Esophagus squamous epithelium (tissue), 5 donors: ENCODE measurements around the gene KIF1A. TPM values are rescaled to one million over a fixed set of nuclear protein-coding genes. Genes with fewer than 3 reads are reported as not detected.

Experiments used
- DNase-seq: peaks from one replicate; lab custom pipeline; 2025; lab: John Stamatoyannopoulos, UW
- H3K27ac ChIP-seq, 4 donors: fragments of 200-600 bp; sonication (generic); one replicate each; pipeline ENCODE4 v1.5.1; 2016 to 2019; ENCODE audit warnings: mild to moderate bottlenecking in 1 of 4
- H3K27me3 ChIP-seq, 4 donors: fragments of 200-600 bp; sonication (generic); 1 replicate in 3 of 4; 2 replicates in 1 of 4; pipeline versions ENCODE4 v1.5.1 to v1.6.0; 2017 to 2021; ENCODE audit warnings: antibody characterized with exemption in 1 of 4
- H3K36me3 ChIP-seq, 3 donors: fragments of 200-600 bp; sonication (generic); one replicate each; pipeline ENCODE4 v1.5.1; 2016 to 2019
- H3K4me1 ChIP-seq, 3 donors: fragments of 200-600 bp; sonication (generic); one replicate each; pipeline ENCODE4 v1.5.1; 2017 to 2019
- H3K4me3 ChIP-seq, 4 donors: fragments of 200-600 bp; sonication (generic); 1 replicate in 3 of 4; 2 replicates in 1 of 4; pipeline ENCODE4 v1.5.1; 2016 to 2019; ENCODE audit warnings: mild to moderate bottlenecking in 2 of 4, moderate library complexity in 1 of 4
- H3K9me3 ChIP-seq, 3 donors: fragments of 200-600 bp; sonication (generic); one replicate each; pipeline ENCODE4 v1.5.1; 2016 to 2019
- POLR2A ChIP-seq, 4 donors: fragments of 450-650 bp; IDR thresholded peaks; one replicate each; pipeline ENCODE4 v1.6.1; 2017; ENCODE audit warnings: antibody characterized with exemption in 4 of 4, mild to moderate bottlenecking in 4 of 4, moderate library complexity in 3 of 4
- WGBS, 2 donors: methylation state at CpG; one replicate each; pipeline ENCODE4 v1.1.5; 2018; 5-methylcytosine and 5-hydroxymethylcytosine counted together
- intact Hi-C: fragments of 100-400 bp; cut with DNase I; formaldehyde crosslinking; loops from one replicate; pipeline ENCODE4 v1.15.0; 2022
- total RNA-seq, 4 donors: library from RNA; depleted of rRNA; stranded (reverse); fragments of >200 nt; gene quantifications; one replicate each; pipeline ENCODE4 v1.1.0, GENCODE V29; 2016
- TF ChIP-seq, protein P1 (sequence below), 6 experiments: fragments of 450-650 bp in 4 of 6; fragments of 200-600 bp in 2 of 6; sonication (generic) in 2 of 6; IDR thresholded peaks; one replicate each; pipeline ENCODE4 v1.5.1; 2016 to 2019; ENCODE audit warnings: antibody characterized with exemption in 6 of 6, mild to moderate bottlenecking in 4 of 6, moderate library complexity in 4 of 6
- donor health status: DM: yes; HTN: yes; CAD: no.

Gene KIF1A
- total RNA-seq, 4 donors from 2014 or later, result 0.15 TPM; not detected in 3

DNA sequence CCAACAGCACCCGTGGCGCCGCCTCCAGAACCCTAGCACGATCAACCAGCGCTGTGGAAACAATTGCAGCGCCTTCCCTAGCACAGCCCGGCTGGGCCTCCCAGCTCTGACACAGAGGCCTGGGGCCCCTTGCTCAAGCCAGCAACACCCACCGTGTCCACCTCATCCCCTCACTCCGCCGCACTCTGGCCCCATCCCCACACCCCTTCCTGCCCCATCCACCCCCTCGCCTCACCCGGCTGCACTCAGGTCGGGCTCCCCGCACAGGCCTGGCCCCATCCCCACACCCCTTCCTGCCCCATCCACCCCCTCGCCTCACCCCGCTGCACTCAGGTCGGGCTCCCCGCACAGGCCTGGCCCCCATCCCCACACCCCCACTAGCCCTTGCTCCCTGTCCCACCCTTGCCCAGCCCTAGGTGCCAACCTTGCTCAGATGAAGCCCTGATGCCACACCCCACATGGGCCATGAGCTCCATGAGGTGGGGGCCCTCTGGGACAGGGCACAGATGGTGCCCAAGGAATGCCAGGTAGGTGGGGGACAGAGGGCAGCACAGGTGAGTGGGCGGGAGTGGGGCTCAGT lies 28.7 kb downstream of the KIF1A start:
- DNase-seq, result no peak
- TF ChIP-seq, protein P1, sequence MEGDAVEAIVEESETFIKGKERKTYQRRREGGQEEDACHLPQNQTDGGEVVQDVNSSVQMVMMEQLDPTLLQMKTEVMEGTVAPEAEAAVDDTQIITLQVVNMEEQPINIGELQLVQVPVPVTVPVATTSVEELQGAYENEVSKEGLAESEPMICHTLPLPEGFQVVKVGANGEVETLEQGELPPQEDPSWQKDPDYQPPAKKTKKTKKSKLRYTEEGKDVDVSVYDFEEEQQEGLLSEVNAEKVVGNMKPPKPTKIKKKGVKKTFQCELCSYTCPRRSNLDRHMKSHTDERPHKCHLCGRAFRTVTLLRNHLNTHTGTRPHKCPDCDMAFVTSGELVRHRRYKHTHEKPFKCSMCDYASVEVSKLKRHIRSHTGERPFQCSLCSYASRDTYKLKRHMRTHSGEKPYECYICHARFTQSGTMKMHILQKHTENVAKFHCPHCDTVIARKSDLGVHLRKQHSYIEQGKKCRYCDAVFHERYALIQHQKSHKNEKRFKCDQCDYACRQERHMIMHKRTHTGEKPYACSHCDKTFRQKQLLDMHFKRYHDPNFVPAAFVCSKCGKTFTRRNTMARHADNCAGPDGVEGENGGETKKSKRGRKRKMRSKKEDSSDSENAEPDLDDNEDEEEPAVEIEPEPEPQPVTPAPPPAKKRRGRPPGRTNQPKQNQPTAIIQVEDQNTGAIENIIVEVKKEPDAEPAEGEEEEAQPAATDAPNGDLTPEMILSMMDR (IDR thresholded peaks at IDR 0.05), result no peak
- TF ChIP-seq POLR2A (IDR thresholded peaks at IDR 0.05), result no peak
- Histone ChIP-seq H3K9me3 (no peaks in the 10 kb centered on the region), H3K27me3 (peaks cover 0 to 45% (median 0%) of the 10 kb centered on the region in 4 donors), H3K4me3 (no peak overlapping the region), H3K4me1 (no peaks in the 10 kb centered on the region), H3K27ac (no peak overlapping the region), H3K36me3 (no peaks in the 10 kb centered on the region)
- intact Hi-C loops, result no loop called here
- WGBS, 2 donors, result 83 to 85% methylated on average over 4 to 10 of the region's 19 CpGs

DNA sequence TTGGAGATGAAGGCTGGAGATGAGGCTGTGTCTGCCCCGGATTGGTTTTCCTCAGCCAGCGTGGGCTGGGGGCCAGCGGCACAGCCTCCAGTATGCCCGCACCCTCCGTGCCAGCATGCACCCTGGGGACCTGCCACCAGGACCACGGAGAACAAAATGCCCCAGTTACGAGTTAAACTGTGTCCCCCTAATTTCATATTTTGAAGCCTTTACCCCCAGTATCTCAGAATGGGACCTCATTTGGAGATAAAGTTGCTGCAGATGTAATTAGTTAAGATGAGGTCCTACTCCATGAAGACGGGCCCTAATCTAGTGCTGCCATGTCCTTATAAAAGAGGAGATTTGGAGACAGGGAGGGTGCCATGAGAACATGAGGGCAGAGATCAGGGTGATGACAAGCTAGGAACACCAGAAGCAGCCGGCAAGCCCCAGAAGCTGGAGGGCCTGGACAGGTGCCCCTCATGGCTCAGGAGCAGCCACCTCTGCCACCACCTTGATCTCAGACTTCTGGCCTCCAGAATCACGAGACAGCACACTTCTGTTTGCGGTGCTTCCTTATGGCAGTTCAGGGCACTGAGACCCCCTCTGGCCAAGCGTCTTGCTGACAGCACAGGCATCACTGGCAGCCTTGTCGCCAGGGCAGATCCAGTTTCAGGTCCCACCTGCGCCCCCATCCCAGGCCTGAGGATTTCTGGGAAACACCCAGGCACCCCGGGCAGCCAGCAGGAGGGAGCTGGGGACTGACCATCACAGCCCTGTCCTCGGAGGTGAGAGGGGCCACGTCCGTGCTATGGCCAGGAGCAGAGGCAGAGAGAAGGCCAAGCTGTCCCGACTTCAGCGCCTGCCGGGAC lies 29.4 kb downstream of the KIF1A start:
- intact Hi-C loops, result no loop called here
- Histone ChIP-seq H3K27me3 (peaks cover 0 to 45% (median 0%) of the 10 kb centered on the region in 4 donors), H3K4me1 (no peaks in the 10 kb centered on the region), H3K36me3 (no peaks in the 10 kb centered on the region), H3K9me3 (no peaks in the 10 kb centered on the region), H3K4me3 (no peak overlapping the region), H3K27ac (no peak overlapping the region)
- no peak for DNase-seq
- WGBS, 2 donors, result 81 to 84% methylated on average over 10 of the region's 21 CpGs
- TF ChIP-seq, protein P1 (IDR thresholded peaks at IDR 0.05), result no peak
- no peak for TF ChIP-seq POLR2A (IDR thresholded peaks at IDR 0.05)

DNA sequence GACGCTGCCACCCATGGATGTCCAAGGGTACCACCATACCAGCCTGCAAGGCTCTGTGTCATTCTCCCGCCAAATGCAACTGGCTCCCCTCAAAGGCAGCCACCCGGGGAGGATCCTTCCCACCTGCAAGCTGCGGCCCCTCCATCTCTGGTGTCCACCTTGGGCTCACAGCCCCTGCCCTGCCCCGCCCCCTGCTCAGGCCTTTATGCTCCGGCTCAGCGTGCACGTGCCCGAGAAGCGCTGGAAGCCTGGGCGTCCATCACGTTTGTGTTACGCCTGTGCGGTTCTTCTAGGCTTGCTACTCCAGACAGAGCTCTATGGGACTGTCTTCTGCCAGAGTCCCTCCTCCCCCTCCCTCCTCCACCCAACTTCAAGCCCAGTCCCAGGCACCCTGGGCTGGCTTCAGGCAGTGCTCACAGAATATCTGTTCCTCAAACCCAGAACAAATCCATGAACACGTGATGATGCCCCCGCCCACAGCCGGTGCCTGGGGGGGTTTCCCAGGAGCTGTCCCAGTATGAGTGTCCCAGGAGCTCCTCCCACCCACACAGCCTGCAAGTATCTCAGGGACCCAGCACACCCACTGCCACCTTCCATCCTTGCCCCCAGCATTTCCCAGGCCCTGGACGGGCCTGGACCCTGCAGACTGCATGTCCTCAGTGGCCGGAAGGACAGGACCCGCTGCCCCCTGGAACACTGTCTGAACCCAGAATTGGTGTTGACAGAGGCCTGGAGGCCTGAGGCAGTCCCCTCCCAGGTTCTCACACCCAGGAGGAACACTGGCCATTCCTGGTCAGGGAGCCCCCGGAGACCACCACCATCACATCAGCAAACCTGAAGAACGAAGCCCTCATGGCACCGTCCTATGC lies 30.3 kb downstream of the KIF1A start:
- H3K27ac ChIP-seq, result no peak overlapping the region
- peaks cover 0 to 46% (median 0%) of the 10 kb centered on the region in 4 donors for H3K27me3 ChIP-seq
- DNase-seq, result no peak
- H3K36me3 ChIP-seq, result no peaks in the 10 kb centered on the region
- no peaks in the 10 kb centered on the region for H3K4me1 ChIP-seq
- intact Hi-C loops, result no loop called here
- no peaks in the 10 kb centered on the region for H3K9me3 ChIP-seq
- TF ChIP-seq POLR2A (IDR thresholded peaks at IDR 0.05), result no peak
- TF ChIP-seq, protein P1 (IDR thresholded peaks at IDR 0.05), result no peak
- no peak overlapping the region for H3K4me3 ChIP-seq
- 82% methylated on average over 9 of the region's 23 CpGs; no CpG with 5 or more reads in 1 of the 2 donors for WGBS, 2 donors

DNA sequence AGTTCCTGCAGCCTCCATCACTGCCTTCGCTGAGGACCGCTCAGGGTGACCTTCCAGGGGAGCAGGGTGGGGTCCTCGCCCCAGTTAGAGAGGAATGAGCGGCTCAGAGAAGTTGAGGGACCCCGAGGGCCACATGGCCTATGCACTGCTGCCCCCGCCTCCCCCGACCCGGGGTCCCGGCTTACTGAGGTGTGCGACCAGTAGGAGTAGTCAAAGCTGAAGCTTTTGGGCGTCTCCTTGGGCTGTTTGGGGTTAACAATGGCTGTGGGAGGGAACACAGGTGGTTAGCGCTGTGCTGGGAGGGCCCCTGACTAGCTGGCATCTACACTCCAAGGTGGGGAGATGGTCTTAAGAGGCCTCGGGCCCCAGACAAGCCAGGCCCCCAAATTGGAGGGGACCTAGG lies 31.0 kb downstream of the KIF1A start:
- 53 to 60% methylated on average over 1 to 3 of the region's 13 CpGs for WGBS, 2 donors
- no peak for TF ChIP-seq POLR2A (IDR thresholded peaks at IDR 0.05)
- TF ChIP-seq, protein P1 (IDR thresholded peaks at IDR 0.05), result no peak
- intact Hi-C loops, result no loop called here
- Histone ChIP-seq H3K9me3 (no peaks in the 10 kb centered on the region), H3K4me3 (no peak overlapping the region), H3K36me3 (no peaks in the 10 kb centered on the region), H3K27me3 (peaks cover 0 to 49% (median 0%) of the 10 kb centered on the region in 4 donors), H3K4me1 (no peaks in the 10 kb centered on the region), H3K27ac (no peak overlapping the region)
- no peak for DNase-seq
